Erythroblast (primary cell): ENCODE results near the gene ZNF776.

Experiments used
- GATA1 ChIP-seq: IDR thresholded peaks from 2 replicates; pipeline ENCODE4 v1.6.1; 2011; ENCODE audit warnings: low read depth, mild to moderate bottlenecking, control low read depth, low read length, moderate library complexity
- POLR2A ChIP-seq: IDR thresholded peaks from 2 replicates; pipeline ENCODE4 v1.6.1; 2011; ENCODE audit warnings: mild to moderate bottlenecking, low read length

GRCh38 chr19:57779220-57779845, 32.7 kb downstream of the ZNF776 start:
- TF ChIP-seq POLR2A, result no peak
- no peak for TF ChIP-seq GATA1
